ENCODE data around the gene HTRA3.

Gene HTRA3

DNA sequence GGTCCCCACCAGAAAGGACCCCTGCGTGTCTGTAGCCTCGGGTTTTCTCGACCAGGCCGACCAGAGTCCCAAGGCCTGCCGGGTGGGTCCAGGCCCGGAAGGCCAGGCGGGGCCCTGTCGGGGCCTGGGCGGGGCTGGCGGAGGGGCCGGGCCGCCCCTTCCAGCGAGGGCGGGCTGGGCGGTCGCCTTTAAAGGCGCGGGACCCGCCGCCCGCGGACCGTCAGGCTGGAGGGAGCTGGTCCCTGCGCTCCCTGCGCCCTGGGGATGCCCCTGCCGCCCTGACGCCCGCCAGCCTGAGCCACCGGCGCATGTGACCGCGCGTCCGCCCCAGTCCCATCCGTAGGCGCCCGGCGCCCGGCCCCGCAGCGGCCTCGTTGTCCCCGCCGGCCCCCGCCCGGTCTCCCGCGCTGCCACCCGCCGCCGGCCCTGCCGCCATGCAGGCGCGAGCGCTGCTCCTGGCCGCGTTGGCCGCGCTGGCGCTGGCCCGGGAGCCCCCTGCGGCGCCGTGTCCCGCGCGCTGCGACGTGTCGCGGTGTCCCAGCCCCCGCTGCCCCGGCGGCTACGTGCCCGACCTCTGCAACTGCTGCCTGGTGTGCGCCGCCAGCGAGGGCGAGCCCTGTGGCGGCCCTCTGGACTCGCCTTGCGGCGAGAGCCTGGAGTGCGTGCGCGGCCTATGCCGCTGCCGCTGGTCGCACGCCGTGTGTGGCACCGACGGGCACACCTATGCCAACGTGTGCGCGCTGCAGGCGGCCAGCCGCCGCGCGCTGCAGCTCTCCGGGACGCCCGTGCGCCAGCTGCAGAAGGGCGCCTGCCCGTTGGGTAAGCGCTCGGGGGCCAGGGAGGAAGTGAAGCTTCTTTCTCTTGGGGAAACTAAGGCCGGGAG lies at the start of gene HTRA3:
Gene HTRA3, plus strand, starts transcription at position 220 of the 883 bp plus-strand sequence. Its CDS starts 215 bp downstream, at position 435.
- peak; percentile 46 for DNase-seq

GRCh38 chr4:8220661-8221450 lies 48.7 kb upstream of the HTRA3 start:
- DNase-seq, result peak; percentile 78

DNA sequence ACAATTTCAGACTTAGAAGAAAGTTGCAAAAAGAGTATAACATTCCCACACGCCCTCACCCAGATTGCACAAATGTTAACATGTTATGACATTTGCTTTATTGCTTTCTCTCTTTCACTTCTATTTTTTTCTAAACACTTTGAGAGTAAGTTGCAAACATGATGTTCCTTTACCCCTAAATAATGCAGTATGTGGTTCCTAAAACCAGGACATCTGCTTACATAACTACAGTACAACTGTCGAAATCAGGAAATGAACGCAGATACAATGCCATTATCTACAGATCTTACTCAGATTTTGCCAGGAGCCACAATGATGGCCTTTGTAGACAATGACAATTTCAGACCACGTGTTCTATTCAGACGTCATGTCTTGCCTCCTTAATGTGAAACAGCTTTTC lies 48.1 kb upstream of the HTRA3 start:
- DNase-seq, result peak; percentile 97

DNA sequence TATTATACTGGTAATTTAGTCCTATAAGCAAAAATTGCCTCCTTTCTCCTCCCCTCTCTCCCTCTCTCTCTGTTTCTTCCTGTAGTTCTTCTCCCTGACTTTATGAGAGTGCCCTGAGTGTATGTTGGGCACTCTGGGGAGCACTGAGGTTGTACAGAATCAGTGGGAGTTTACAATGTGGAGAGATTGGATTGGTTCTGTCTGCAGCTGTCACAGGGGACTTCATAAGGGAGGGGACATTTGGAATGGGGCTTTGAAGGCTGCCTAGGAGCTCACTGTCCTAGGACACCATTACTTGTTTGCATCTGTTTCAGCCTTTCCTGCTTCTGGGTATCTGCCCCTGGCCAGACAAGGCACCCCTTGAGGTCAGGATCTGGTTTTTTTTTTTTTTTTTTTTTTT lies 47.6 kb upstream of the HTRA3 start:
- DNase-seq, result no peak

DNA sequence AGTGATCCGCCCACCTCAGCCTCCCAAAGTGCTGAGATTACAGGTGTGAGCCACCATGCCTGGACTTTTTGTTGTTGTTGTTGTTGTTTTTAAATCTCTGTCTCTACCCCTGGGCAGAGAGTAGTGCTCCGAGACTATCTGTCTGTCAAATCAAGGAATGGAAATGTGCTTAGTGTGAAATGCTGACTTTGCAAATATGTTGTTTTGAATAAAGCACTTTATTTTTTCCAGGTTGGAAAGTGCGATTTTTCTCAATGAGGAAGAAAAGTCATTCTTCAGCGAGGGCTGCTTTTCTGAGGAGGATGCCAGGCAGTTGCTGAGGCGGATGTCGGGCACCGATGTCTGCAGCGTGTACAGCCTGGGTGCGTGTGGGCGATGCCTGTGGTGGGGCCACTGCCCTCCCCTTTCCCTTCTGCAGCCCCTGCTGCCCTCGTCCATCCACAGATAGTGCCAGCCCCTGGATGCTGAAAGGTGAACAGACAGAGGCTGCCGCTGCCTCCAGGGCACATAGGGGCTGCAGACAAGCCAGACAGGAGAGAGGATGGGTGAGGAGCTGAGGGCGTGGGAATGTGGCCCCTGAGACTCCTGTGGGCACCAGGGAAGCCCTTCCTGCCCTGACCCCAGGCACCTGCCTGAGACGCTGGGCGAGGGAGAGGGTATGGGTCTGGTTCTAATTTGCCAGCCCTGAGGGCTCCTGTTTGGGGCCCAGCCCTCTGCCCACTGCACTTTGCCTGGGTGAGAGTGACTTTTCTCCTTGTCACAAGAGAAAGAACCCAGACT lies 46.8 kb upstream of the HTRA3 start:
- no peak for DNase-seq

DNA sequence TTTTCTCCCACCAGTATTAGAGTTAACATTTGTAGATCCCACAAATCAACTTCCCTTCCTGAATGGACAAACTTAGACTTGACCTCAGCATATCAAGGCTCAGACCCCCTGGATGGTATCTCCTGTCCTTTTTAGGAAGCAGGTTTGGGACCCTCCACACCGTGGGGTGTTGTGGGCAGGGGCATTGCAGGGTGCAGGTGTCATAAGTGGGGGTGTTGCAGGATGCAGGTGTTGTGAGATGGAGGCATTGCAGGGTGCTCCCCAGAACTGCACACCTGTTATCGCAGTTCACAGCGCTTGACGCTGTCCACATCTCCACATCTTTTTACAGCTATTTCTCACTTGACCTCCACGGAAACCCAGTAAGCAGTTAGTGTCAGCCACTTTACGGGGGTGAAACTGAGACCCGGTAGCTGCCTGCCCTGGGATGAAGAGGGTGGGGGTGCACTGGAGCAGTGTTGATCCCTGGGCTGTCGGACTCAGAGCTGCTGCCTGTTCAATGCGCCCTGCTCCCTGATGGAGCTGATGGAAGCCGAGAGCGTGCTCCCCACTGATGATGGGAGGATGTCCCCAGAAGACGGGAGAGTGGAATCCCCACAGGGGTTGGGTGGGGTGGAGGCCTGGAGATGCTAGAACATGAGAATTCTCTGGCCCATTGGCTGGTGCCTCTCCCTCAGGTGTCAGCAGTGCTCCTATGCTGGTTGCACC lies 45.1 kb upstream of the HTRA3 start:
- no peak for DNase-seq

GRCh38 chr4:8224975-8225625 lies 44.5 kb upstream of the HTRA3 start:
- DNase-seq, result no peak

- DNase-seq, result no peak
These were observed 43.7 kb upstream of the HTRA3 start for GRCh38 chr4:8225706-8226443.

DNA sequence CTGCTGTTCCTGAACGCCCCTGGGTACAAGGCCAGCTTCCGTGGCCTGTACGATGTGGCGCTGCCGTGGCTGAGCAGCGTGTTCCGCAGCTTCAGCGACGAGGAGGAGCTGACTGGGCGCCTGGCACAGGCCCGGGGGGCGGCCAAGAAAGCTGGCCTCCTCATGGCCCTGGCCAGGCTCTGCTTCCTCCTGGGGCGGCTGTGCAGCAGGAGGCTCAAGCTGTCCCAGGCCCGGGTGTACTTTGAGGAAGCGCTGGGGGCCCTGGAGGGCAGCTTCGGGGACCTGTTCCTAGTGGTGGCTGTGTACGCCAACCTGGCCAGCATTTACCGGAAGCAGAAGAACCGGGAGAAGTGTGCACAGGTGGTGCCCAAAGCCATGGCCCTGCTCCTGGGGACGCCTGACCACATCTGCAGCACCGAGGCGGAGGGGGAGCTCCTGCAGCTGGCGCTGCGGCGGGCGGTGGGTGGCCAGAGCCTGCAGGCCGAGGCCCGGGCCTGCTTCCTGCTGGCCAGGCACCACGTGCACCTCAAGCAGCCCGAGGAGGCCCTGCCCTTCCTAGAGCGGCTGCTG lies 42.3 kb upstream of the HTRA3 start:
- DNase-seq, result peak; percentile 32

DNA sequence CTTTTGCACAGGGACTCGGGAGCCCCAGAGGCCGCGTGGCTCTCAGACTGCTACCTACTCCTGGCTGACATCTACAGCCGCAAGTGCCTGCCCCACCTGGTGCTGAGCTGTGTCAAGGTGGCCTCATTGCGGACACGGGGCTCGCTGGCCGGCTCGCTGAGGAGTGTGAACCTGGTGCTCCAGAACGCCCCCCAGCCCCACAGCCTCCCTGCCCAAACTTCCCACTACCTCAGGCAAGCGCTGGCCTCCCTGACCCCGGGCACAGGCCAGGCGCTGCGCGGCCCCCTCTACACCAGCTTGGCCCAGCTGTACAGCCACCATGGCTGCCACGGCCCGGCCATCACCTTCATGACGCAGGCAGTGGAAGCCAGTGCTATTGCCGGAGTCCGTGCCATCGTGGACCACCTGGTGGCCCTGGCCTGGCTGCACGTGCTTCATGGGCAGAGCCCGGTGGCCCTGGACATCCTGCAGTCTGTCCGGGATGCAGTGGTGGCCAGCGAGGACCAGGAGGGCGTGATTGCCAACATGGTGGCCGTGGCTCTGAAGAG lies 41.7 kb upstream of the HTRA3 start:
- DNase-seq, result no peak

GRCh38 chr4:8228319-8229250 lies 41.0 kb upstream of the HTRA3 start:
- DNase-seq, result peak; percentile 53

DNA sequence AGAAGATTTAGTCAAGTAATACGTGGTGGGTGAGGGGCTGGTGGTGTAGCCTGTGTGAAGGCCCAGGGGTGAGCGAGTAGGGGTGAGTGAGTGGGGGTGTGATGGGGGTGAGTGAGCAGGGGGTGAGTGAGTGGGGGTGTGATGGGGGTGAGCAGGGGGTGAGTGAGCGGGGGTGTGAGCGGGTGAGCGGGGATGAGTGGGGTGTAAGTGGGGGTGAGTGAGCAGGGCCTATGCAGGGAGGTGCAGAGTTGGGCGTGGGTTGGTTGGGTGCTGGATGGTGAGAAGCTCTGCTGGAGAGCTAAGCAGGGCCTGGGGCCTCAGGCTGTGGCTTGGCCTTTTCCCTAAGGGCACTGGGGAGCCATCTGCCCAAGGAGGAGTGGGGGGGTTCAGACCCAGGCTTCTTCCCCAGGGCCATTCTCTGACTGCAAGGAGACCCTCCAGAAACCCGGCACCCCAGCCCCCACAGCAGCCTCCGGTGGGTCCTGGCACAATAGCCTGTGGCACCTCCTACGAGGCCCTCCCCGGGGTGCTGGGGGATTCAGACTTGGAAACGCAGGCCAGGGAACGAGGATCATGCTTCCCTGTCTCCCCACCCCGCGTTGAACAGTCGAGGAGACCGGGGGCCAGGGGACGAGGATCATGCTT lies 40.1 kb upstream of the HTRA3 start:
- DNase-seq, result no peak

DNA sequence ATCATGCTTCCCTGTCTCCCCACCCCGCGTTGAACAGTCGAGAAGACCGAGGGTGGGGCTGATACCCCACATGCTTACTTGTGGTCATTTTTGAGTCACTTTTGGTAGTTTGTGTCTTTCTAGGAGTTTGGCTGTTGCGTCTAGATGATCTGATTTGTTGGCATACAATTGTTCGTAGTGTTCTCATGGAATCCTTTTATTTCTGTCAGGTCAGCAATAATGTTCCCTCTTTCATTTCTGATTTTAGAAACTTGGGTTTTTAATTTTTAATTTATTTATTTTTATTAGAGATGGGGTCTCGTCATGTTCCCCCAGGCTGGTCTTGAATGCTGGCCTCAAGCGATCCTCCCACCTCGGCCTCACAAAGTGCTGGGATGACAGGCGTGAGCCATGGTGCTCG lies 39.5 kb upstream of the HTRA3 start:
- no peak for DNase-seq

DNA sequence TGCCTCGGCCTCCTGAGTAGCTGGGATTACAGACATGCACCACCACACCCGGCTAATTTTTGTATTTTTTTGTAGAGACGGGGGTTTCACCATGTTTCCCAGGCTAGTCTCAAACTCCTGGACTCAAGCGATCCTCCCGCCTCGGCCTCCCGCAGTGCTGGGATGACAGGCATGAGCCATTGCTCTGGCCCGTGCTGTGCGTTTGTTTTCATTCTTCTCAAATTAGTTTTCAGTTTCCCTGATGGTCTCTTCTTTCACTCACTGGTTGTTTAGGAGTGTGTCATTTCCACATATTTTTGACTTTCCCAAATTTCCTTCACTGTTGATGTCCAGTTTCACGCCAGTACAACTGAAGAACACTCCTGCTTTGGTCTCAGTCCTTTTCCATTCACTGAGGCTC lies 38.7 kb upstream of the HTRA3 start:
- DNase-seq, result no peak

GRCh38 chr4:8231551-8232049 lies 38.0 kb upstream of the HTRA3 start:
- no peak for DNase-seq

DNA sequence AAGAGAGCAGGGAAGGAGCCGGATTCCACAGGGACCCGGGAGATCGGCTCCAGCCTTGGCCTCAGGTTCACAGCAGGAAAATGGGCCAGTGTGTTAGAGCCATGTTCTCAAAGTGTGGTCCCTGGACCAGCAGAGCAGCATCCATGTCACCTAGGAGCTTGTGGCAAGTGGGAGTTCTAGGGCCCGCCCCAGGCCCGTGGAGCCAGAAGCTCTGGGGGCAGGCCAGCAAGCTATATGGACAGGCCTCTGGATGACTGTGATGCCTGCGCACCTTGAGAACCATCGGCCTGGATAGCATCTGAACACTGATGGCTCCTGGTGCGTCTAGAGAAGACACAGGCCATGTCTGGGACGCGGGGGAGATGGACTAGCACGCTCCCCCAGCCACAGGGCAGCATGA lies 36.8 kb upstream of the HTRA3 start:
- no peak for DNase-seq

GRCh38 chr4:8233672-8234484 lies 35.7 kb upstream of the HTRA3 start:
- DNase-seq, result no peak

- DNase-seq, result no peak
These were observed 34.8 kb upstream of the HTRA3 start for GRCh38 chr4:8234715-8235114.

Measured in suppressor macrophage treated with lipopolysaccharide for 4 hours (primary cell).